ENCODE measurements around the gene AGPAT1.
A peak's percentile ranks its signal among the peaks of the same experiment; 100 is the strongest.
"Not testable (repeated sequence)": the region's sequence is repeated elsewhere in the genome, so short reads cannot be mapped to it uniquely, and the experiment has no call there.

Gene AGPAT1

GRCh38 chr6:32198345-32198696 is 22.4 kb upstream of the AGPAT1 start:
- DNase-seq = no peak

DNA sequence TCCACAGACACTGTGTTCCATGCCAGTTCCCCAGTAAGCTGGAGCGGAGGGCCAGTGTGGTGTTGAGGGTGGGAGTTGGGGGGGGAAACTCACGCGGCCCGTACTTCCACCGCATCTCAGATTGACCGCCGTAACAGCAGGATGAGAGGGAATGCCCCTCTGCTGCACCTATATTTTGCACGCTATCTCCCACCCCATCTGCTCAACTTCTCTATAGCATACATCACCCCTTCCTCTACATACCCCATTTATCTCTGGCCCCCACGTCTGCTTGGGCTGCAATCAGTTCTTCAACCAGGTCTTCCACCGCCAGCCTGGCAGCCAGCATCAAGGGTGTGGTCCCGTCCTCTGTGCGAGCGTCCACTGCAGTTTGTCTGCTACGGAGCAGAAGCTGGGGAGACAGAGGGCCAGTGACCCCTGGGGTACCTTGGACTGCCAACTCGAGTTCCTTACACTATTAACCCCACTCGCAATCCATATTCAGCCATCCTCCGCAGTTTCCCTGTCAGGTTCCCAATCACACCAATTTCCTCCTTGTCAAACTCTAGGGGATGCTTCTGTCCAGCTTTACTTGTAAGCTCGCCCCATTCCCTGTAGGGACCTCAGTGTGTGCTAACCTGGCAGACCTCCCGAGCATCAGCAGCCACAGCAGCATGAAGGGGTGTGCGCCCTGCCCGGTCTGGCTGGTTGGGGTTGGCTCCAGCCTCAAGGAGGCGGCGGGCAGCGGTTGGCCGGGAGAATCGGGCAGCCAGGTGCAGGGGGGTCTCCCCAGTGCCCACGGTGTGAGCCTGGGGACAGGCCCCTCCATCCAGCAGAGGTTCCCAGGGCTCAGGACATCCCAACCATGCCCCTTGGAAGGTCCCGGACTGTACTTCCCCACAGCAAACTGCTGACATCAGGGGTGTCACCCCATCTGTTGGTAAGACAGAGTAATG is 21.1 kb upstream of the AGPAT1 start:
- no peak for DNase-seq

DNA sequence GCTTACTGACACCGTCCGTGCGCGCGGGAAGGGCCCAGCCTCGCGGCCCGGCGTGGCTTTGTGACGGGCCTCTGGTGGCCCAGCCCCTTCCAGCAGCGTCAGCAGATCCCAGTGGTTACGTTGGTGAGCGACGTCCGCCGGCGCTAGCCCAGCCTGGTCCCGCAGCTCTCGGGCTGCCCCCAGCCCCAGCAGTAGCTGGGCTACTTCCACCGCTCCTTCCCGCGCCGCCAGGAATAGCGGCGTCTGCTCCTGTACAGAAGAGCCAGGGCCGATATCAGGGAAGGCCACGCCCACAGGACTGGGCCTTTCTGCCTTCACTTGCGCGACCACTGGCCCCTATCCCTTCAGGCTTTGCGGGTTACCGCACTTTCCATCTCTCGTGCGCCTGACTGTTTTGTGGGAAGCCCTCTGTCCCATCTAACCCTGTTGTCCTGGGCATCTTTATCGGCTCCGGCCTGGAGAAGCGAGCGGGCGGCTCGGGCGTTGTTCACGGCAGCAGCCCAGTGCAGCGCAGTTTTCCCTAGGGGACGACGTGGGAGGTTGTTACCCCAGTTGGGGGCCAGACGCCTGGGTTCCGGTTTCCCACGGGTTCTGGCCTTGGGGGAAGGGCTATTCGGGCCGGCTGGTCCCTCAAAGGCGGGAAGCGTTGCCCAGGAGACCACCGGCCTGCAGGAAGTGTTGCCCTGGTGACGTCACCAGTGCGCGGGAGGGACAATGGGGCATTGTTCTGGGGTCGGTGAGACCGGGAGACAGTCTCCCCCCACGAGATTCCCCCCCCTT is 20.2 kb upstream of the AGPAT1 start:
- DNase-seq = peak; percentile 81

- DNase-seq = peak; percentile 100
Observed at GRCh38 chr6:32195652-32195901, 19.7 kb upstream of the AGPAT1 start.

DNA sequence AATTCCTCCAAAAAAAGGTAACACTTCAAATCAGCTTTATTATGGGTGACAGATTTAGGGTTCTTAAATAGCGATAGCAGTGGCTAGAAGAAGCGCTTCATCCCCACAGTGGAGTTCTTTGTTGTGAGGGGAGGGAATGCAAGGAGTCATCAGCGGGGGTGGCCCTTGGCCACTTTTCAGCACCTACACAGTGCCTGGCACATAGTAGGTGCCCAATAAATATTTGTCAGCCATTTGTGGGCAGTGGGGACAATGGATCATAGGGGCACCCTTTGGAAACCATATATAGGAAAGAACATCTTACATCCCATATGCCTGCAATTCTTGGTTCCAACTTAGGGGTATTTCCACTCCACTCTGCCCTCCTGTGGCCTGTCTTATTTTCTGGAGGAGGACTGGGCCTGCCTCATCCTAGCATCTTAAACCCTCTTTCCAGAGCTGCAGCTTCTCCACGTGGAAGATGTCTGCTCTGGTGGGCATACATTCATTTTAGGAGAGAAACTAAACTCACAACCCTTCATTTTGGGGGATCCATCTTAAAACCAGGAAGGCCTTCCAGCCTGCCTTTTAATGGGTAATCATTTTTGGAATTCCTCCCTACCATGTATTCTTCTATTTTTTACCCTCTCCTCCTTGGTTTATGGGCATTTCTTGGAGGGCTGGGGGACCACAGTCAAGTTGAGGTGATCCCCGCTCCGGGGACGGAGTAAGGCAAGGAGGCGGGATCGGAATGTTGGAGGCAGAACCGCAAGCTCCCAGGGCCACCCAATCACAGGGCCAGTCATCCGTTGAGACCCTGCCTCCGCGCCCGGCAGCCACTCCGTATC is 19.2 kb upstream of the AGPAT1 start:
- DNase-seq = no peak

DNA sequence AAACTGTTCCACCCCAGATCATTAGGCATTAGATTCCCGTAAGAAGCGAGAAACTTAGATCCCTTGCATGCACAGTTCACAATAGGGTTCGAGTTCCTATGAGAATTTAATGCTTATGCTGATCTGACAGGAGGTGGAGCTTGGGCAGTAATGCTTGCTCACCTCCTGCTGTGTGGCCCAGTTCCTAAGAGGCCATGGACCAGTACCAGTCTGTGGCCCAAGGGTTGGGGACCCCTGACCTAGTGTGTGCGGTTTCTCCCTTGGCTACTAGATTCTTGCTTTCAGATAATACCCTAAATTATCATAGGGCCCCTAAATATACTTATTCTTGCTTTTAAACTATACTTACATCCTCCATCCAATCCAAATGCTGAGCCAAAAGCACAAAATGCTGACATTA is 18.5 kb upstream of the AGPAT1 start:
- no peak for DNase-seq

GRCh38 chr6:32193096-32193495 is 17.2 kb upstream of the AGPAT1 start:
- not testable (repeated sequence) for DNase-seq

DNA sequence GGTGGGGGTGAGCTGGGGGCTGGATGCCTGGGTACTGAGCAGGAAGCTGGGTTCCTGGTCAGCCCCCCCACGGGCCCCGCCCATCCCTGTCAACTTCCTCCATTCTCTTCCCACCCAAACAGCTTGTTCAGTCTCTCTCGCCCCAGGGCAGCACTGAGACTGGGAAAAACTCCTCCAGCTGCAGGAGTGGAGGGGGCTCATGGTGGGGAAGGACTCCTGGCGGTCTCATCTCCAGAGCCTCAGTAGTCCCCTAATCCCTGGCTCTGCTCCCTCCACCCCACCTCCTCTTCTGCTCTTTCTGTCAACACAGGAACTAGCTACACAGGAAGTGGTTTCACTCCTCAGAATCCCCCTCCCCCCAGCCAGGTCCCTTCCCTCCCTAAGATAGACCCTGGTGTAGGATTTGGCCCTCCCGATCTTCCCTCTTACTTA is 16.7 kb upstream of the AGPAT1 start, which contains the start of gene GPSM3:
GPSM3 (minus strand) TSS at position 36 of the 432 bp plus-strand sequence. CDS start 130 bp downstream, outside the sequence.
- DNase-seq = no peak

DNA sequence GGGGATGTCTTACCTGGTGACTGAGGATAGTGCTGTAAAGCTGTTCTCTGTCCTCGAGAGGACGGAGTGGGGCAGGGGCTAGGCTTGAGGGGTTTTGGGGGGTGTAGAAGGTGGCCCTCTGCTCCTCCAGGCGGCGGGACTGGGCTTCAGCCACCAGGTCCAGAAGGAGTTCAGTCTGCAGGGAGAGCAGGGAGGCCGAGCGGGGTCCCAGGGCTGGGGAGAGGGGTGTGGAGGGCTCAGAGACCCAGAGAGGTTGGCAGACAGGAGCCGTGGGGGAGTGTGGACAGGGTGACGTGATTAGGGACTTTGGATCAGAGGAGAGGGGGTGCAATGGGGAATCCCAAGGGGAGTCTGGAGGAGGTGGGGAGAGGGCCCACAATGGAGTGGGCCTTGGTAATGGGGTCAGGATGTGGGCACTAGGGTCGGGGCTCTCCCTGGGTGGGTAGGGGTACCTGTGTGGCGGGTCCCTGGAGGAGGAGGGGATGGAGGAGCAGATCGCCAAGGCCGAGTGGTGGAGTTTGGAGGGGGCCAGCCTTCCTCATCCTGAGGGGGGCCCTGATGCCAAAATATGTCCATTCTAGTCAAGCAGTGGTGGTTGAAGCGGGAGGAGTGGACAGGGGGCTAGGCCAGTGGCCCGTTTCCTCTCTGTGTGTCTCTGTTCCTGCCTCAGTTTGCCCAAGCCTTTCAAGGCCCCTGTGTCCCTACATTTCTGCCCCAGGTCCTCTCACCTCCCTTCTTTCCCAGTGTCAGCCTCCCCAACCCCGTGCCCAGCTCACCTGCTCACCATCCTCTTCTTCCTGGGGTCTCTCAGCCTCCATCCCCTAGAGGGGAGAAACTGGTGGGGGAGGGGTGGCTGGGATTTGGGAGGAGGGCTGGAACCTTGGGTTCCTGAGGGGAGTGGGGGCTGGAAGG is 16.1 kb upstream of the AGPAT1 start:
- DNase-seq = no peak

DNA sequence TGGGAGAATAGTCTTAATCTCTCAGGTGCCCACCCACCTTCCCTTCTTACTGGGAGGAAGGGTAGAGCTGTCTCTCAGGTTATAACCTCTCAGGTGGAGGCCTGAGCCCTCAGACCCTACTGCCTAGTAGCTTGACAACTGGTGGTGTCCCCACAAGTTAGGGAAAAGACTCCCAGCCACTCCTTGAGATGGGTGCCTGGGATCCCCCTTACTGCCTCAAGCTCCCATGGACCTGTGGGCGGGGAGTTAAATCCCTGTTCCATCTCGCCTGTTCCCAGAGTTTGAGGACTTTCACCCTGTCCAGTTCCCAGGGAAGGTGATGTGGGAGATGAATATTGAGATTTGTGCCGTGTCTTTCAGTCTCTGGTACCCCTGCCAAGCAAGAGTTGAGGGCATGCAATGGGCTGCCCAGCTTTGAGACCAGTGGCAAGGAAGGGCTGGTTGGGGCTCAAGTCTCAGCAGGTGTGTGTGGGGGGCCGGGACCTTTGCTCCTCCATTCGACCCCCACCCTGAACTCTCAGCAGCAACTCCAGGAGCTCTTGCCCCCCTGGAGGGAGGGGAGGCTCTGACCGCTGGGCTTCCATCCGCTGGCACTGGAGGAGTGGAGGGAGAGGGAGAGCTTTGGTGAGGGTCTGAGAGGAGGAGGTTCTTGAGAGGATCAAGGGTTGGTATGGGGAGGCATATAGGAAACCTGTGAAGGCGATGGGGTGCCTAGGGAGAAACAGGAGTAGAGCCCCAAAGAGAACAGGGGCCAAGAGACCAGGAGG is 15.2 kb upstream of the AGPAT1 start:
- DNase-seq = no peak

GRCh38 chr6:32190054-32190851 is 14.4 kb upstream of the AGPAT1 start, which contains the start of gene PBX2:
PBX2 (minus strand) TSS chr6:32190202; CDS start chr6:32189915, 287 bp downstream.
- DNase-seq = peak; percentile 57

GRCh38 chr6:32189742-32190053 is 13.8 kb upstream of the AGPAT1 start:
- DNase-seq = no peak

DNA sequence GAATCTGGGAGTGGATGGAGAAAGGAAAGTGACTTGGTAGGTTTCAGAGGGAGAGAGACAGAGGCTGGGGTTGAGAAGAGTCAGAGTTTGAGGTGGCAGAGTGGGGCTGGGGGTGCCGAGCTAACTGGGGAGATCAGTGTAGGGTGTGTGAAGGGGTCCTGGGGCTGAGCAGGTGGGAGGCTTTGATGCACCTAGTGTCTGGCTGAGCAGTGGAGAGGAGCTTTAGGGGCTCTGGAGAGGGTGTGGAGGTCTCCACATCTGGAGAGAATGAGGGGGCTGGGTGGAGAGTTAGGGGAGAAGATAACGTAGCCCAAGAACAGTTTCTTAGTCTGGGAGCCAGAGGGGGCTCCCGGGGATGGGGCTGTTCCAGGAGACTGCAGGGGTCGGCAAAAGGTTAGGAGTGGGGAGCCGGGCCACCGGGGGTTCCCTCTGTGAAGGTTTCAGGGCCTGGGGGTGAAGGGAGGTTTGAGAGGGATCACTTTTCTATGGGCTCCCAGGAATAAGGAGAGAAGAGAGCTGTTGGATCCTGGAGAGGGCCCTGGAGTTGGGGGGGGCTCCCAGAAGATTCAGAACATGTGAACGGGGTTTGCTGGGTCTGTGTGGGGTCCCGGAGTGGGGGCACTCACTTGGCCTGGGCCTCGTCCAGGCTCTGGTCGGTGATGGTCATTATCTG is 13.3 kb upstream of the AGPAT1 start:
- DNase-seq = no peak

DNA sequence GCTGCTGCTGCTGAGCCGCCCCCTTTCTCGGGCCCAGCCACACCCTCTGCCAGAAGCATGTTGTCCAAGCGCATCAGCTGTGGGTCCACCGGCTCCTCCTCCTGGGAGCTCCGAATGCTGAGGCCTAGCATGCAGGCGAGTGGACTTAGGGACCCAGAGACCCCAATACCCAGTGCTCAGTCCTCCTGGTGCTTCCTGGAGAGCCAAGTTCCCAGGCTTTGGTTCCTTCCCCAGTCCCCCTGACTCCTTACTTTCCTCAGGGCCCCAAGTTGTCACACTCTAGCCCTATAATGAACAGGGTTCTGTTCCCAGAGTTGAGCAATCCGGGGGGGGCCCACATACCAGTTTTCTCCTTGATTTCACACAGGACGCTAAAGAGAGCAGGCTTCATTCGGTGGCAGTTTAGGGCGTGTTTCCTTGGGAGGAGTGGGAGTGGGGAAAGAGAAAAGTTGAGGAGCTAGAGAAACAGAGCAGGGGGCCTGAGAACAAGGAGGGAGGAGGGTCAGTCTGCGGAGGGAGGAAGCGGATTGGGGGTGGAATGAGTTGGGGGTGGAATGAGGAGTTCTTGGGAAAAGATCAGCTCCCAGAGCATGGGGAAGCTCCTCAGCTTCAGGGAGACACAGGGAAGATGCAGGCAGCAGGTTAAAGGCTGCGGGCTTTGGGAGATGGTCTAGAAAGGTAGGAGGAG is 12.6 kb upstream of the AGPAT1 start:
- no peak for DNase-seq

GRCh38 chr6:32187725-32188380 is 12.0 kb upstream of the AGPAT1 start:
- DNase-seq = not testable (repeated sequence)

DNA sequence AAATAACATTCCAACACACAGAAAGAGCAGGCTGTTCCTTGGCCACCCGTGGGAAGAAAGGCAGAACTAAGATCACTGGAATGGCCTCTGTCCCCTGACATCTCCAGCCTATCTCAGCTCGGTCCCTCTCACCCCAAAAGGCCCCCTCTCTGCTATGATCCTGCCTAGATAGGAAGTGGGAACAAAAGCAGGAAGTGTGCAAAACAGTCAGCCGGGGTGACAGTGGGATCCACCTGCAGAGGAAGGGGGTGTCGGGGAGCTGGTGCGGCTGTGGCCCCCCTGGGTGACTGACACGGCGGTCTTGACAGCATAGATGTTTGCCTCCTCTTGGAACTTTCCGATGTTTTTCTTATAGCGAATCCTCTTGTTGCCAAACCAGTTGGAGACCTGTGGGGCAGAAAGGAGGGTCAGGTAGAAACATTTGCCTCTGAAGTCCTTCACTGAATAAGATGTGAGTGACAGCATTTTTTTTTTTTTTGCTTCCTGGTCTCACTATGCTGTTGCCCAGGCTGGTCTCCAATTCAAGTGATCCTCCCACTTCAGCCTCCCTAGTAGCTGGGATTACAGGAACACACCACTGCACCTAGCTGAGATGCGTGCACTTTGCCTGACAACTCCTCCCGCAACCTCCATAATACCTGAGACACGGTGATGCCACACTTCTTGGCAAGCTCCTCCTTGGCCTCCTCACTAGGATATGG is 11.3 kb upstream of the AGPAT1 start:
- DNase-seq = no peak

- DNase-seq = not testable (repeated sequence)
Observed at GRCh38 chr6:32186151-32186840, 10.4 kb upstream of the AGPAT1 start.
